Chondrocyte (in vitro differentiated cells): Measurements from ENCODE around the gene PSME1. TPM values are rescaled to one million over a fixed set of nuclear protein-coding genes. Genes with fewer than 3 reads are reported as not detected.

Source experiments
- DNase-seq: peaks from one replicate; pipeline ENCODE4 v3.0.0; 2021; ENCODE audit warnings: mixed read lengths, low spot score
- H3K27ac Mint-ChIP-seq: one replicate; pipeline ENCODE4 v1.8.0; 2021; ENCODE audit warnings: mild to moderate bottlenecking, moderate library complexity, mixed read lengths; ENCODE audit not compliant: unreplicated experiment
- H3K27me3 Mint-ChIP-seq: 2 replicates; pipeline ENCODE4 v1.8.0; 2021; ENCODE audit warnings: low read depth, mixed read lengths
- H3K36me3 Mint-ChIP-seq: 2 replicates; pipeline ENCODE4 v1.8.0; 2021; ENCODE audit warnings: low read depth, mixed read lengths
- H3K4me1 Mint-ChIP-seq: 2 replicates; pipeline ENCODE4 v1.8.0; 2021; ENCODE audit warnings: low read depth, mild to moderate bottlenecking, mixed read lengths
- H3K4me3 Mint-ChIP-seq: one replicate; pipeline ENCODE4 v1.8.0; 2021; ENCODE audit warnings: mild to moderate bottlenecking, moderate library complexity, mixed read lengths; ENCODE audit not compliant: unreplicated experiment
- H3K9me3 Mint-ChIP-seq: 2 replicates; pipeline ENCODE4 v1.8.0; 2021; ENCODE audit warnings: low read depth, mixed read lengths
- microRNA-seq: library from miRNA; unstranded; fragments of <30 nt; microRNA quantifications from one replicate; pipeline ENCODE4 v1.2.0, GENCODE V29; 2020; ENCODE audit warnings: borderline number of aligned reads
- total RNA-seq: library from RNA; stranded (reverse); gene quantifications from 3 replicates; pipeline ENCODE4 v1.2.1, GENCODE V29; 2021
- TF ChIP-seq, protein P1 (sequence below): fragments of 200-600 bp; sonication (generic); IDR thresholded peaks from 2 replicates; pipeline ENCODE4 v1.5.0; 2021; ENCODE audit warnings: antibody characterized with exemption, mild to moderate bottlenecking, moderate library complexity

PSME1 gene
- total RNA-seq, 1 donor from 2014 or later: 59.2 TPM

DNA sequence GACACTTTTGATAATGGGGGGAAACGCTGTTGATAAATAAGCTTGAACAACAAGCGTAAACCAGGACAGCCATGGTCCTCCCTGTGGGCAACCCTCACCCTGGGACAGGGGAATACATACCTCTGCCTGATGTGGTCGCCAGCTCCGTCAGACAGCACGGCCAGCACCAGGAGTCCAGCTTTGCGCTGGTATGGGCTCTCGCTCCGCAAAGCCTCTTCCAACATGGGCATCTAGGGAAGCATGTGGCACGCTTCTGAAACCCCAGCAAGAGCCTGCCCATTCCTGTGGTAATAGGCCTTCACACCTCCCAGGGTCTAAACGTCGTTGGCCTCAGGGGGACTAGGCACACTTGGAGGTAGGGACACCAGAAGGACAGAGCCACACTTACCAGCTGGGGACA lies 49.7 kb downstream of the PSME1 start:
- H3K4me3 Mint-ChIP-seq: no peak overlapping the region
- TF ChIP-seq, protein P1, sequence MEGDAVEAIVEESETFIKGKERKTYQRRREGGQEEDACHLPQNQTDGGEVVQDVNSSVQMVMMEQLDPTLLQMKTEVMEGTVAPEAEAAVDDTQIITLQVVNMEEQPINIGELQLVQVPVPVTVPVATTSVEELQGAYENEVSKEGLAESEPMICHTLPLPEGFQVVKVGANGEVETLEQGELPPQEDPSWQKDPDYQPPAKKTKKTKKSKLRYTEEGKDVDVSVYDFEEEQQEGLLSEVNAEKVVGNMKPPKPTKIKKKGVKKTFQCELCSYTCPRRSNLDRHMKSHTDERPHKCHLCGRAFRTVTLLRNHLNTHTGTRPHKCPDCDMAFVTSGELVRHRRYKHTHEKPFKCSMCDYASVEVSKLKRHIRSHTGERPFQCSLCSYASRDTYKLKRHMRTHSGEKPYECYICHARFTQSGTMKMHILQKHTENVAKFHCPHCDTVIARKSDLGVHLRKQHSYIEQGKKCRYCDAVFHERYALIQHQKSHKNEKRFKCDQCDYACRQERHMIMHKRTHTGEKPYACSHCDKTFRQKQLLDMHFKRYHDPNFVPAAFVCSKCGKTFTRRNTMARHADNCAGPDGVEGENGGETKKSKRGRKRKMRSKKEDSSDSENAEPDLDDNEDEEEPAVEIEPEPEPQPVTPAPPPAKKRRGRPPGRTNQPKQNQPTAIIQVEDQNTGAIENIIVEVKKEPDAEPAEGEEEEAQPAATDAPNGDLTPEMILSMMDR: no peak
- H3K27me3 Mint-ChIP-seq: no peaks in the 10 kb centered on the region
- no peak for DNase-seq
- peaks cover 13% of the 10 kb centered on the region for H3K36me3 Mint-ChIP-seq
- peaks cover 20% of the 10 kb centered on the region for H3K4me1 Mint-ChIP-seq
- no peaks in the 10 kb centered on the region for H3K9me3 Mint-ChIP-seq
- no peak overlapping the region for H3K27ac Mint-ChIP-seq

- no peak overlapping the region for H3K27ac Mint-ChIP-seq
- no peaks in the 10 kb centered on the region for H3K9me3 Mint-ChIP-seq
- TF ChIP-seq, protein P1: no peak
- peaks cover 12% of the 10 kb centered on the region for H3K36me3 Mint-ChIP-seq
- peak overlapping the region; percentile 84 for H3K4me3 Mint-ChIP-seq
- no peaks in the 10 kb centered on the region for H3K27me3 Mint-ChIP-seq
- H3K4me1 Mint-ChIP-seq: peaks cover 20% of the 10 kb centered on the region
- no peak for DNase-seq
Measured at GRCh38 chr14:24186831-24187538, 51.0 kb downstream of the PSME1 start.

DNA sequence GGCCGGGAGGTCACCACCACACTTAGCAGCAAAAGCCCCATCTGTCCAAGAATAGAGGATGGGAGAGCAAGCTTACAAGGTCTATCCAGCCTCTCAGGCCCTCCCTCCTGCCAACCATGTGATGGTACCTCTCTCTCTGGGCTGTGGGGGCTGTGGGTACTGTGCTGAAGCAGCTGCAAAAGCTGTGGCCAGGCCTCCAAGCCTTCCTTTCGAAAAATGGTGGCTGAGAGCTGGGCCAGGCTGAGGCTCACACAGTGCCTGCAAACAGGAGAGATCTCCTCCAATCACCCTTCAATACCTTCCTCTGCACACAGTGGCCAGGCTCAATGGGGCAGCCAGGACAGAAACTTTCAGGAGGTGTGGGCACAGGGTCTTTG lies 51.5 kb downstream of the PSME1 start:
- Mint-ChIP-seq H3K36me3 (peaks cover 11% of the 10 kb centered on the region), H3K9me3 (no peaks in the 10 kb centered on the region), H3K27ac (no peak overlapping the region), H3K4me1 (peaks cover 22% of the 10 kb centered on the region), H3K27me3 (no peaks in the 10 kb centered on the region), H3K4me3 (peak overlapping the region; percentile 84)
- TF ChIP-seq, protein P1: no peak
- DNase-seq: no peak

Small RNA genes lying within 50 kb of the gene (microRNA-seq; reads per million reads assigned to microRNA genes)
- gene MIR7703: not detected

Other genes with a start within 250 kb of the PSME1 start
- gene DHRS4, start 182.4 kb upstream of the PSME1 start, total RNA-seq: 16.8 to 18.2 TPM (median 16.9 TPM) in 3 replicates
- gene DHRS4L2, start 147.3 kb upstream of the PSME1 start, total RNA-seq: 11.9 to 17.7 TPM (median 13.9 TPM) in 3 replicates
- 0.34 to 0.60 TPM (median 0.54 TPM) in 3 replicates for gene CARMIL3, start 84.2 kb upstream of the PSME1 start, total RNA-seq
- not detected in 3 replicates for gene CPNE6, start 64.6 kb upstream of the PSME1 start, total RNA-seq
- 18.7 to 126 TPM (median 118 TPM) in 3 replicates for gene PCK2, start 41.9 kb upstream of the PSME1 start, total RNA-seq
- 30.7 to 41.5 TPM (median 32.9 TPM) in 3 replicates for gene DCAF11, start 21.4 kb upstream of the PSME1 start, total RNA-seq
- gene NRL, start 21.2 kb upstream of the PSME1 start, total RNA-seq: 1.2 to 1.6 TPM (median 1.3 TPM) in 3 replicates
- 0.27 TPM in 1 of 3 replicates, not detected in the others for gene FITM1, start 5.5 kb upstream of the PSME1 start, total RNA-seq
- 14.0 to 15.3 TPM (median 14.8 TPM) in 3 replicates for gene EMC9, start 5.4 kb downstream of the PSME1 start, total RNA-seq
- gene PSME2, start 10.4 kb downstream of the PSME1 start, total RNA-seq: 53.6 to 78.7 TPM (median 59.7 TPM) in 3 replicates
- 38.8 to 50.6 TPM (median 45.8 TPM) in 3 replicates for gene RNF31, start 11.3 kb downstream of the PSME1 start, total RNA-seq
- 28.9 to 38.4 TPM (median 37.8 TPM) in 3 replicates for gene IRF9, start 25.1 kb downstream of the PSME1 start, total RNA-seq
- gene REC8, start 35.9 kb downstream of the PSME1 start, total RNA-seq: 4.4 to 7.9 TPM (median 5.0 TPM) in 3 replicates
- 26.7 to 46.2 TPM (median 27.4 TPM) in 3 replicates for gene IPO4, start 52.6 kb downstream of the PSME1 start, total RNA-seq
- gene TM9SF1, start 59.2 kb downstream of the PSME1 start, total RNA-seq: 60.3 to 92.0 TPM (median 61.0 TPM) in 3 replicates
- gene TSSK4, start 69.5 kb downstream of the PSME1 start, total RNA-seq: 0.46 TPM in 1 of 3 replicates, not detected in the others
- gene CHMP4A, start 77.3 kb downstream of the PSME1 start, total RNA-seq: 33.1 to 36.1 TPM (median 35.3 TPM) in 3 replicates
- gene MDP1, start 79.9 kb downstream of the PSME1 start, total RNA-seq: 23.2 to 25.7 TPM (median 23.6 TPM) in 3 replicates
- gene NEDD8, start 96.2 kb downstream of the PSME1 start, total RNA-seq: 154 to 169 TPM (median 159 TPM) in 3 replicates
- 43.1 to 66.5 TPM (median 47.9 TPM) in 3 replicates for gene GMPR2, start 96.7 kb downstream of the PSME1 start, total RNA-seq
- 60.1 to 85.5 TPM (median 72.6 TPM) in 3 replicates for gene TINF2, start 106.4 kb downstream of the PSME1 start, total RNA-seq
- gene TGM1, start 127.0 kb downstream of the PSME1 start, total RNA-seq: 3.2 to 5.0 TPM (median 3.3 TPM) in 3 replicates
- 27.0 to 34.9 TPM (median 27.4 TPM) in 3 replicates for gene RABGGTA, start 135.4 kb downstream of the PSME1 start, total RNA-seq
- 25.6 to 41.4 TPM (median 29.3 TPM) in 3 replicates for gene DHRS1, start 163.6 kb downstream of the PSME1 start, total RNA-seq
- gene NOP9, start 163.7 kb downstream of the PSME1 start, total RNA-seq: 19.4 to 30.4 TPM (median 20.7 TPM) in 3 replicates
- gene CIDEB, start 171.8 kb downstream of the PSME1 start, total RNA-seq: not detected in 3 replicates
- gene LTB4R2, start 173.9 kb downstream of the PSME1 start, total RNA-seq: 8.8 to 18.4 TPM (median 9.1 TPM) in 3 replicates
- gene LTB4R, start 175.3 kb downstream of the PSME1 start, total RNA-seq: 6.1 to 12.0 TPM (median 7.3 TPM) in 3 replicates
- 1.5 to 5.2 TPM (median 3.3 TPM) in 3 replicates for gene ADCY4, start 198.9 kb downstream of the PSME1 start, total RNA-seq
- gene RIPK3, start 203.8 kb downstream of the PSME1 start, total RNA-seq: 0.80 to 1.3 TPM (median 0.90 TPM) in 3 replicates
- gene NFATC4, start 232.0 kb downstream of the PSME1 start, total RNA-seq: 93.4 to 99.2 TPM (median 97.7 TPM) in 3 replicates